Esophagus mucosa (tissue), 1 donor: ENCODE measurements around the gene PIK3R6. TPM values are rescaled to one million over a fixed set of nuclear protein-coding genes. Genes with fewer than 3 reads are reported as not detected.
A peak's percentile ranks its signal among the peaks of the same experiment; 100 is the strongest.
"Not testable (repeated sequence)": the region's sequence is repeated elsewhere in the genome, so short reads cannot be mapped to it uniquely, and the experiment has no call there.

Source experiments
- ATAC-seq: fragments of 200-7000 bp; cut with Tn5 transposase; one replicate; pipeline ENCODE4 v1.9.1; 2020
- total RNA-seq: library from RNA; stranded (reverse); gene quantifications from one replicate; pipeline ENCODE4 v1.2.4, GENCODE V29; 2023
- donor health status: DM: yes; HTN: yes; CAD: no.

PIK3R6 gene
- total RNA-seq, 1 donor from 2014 or later = 0.16 TPM

DNA sequence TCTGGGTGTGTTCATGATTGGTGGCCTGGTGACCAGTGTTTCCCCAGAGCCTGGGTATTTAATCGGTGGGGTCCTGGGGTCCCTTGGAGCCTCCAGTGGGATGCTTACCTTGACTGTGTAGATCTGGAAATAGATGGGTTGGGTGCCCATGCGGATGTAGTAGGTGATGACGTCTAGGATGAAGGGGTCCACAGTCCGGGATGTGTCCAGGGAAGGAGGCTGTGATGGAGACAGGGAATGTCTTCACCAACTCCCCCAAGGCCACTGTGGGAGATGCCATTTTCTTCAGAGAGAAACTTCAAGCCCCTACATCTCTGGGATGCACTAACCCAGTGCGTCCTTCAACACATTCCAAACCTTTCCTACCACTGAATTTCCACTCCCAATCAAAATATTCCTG is 44.2 kb downstream of the PIK3R6 start:
- no peak for ATAC-seq

DNA sequence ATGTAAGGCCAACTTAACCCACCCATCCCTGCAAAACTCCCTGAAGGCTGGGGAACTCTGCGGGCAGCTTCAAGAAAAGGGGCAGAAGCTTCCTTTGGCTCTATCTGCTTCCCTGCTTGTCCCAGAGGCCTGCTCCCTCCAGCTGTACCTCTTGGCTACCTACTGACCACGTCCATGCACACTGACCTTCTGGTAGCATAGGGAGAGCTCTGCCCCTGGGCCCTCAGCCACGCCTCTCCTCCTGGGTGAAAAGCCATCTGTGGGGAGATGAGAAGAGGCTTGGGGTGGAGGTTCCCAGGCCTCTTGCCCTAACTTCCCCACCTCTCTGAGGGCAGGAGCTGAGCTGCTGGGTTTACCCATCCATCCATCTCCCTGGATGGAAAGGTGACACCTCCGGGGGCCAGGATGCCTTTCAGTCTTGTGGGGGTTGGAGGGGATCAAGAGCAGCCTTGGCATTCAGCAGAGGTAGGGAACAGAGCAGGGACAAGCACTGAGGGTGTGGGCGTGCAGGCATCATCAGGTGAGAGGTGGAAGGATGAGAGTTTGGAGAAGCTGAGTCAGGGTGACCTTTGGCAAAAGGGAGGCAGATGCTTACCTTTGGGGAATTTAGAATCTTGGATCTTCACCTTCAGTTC is 45.0 kb downstream of the PIK3R6 start:
- ATAC-seq = no peak

DNA sequence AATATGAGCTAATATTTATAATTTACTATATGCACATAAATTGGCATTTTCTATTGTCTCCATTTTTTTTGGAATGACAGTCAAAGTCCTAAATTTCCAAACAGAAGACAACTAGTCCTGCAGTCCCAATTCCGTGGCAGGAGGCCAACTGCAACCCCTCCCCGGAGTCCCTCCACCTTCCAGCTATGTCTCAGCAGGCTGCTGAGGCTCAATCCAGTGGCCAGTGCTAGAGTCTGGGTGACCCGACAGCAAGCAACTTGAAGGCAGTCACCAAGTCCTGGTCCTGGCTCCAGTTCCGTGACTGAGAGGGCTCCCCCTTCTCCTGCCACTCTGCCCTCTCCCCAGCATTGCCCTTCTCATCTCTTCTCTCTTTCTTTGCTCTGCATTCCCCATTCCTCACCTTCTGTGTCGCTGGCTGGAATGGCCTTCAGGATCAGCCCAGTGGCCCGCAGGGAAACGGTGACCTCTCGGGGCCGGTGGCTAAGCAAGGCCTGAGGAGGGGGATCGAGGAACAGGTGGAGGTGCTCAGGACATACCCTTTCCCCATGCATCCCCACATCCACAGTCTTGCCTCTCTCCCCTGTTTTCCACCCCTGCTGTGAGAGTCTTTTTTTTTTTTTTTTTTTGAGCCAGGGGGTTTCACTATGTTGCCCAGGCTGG is 45.9 kb downstream of the PIK3R6 start:
- ATAC-seq = no peak

DNA sequence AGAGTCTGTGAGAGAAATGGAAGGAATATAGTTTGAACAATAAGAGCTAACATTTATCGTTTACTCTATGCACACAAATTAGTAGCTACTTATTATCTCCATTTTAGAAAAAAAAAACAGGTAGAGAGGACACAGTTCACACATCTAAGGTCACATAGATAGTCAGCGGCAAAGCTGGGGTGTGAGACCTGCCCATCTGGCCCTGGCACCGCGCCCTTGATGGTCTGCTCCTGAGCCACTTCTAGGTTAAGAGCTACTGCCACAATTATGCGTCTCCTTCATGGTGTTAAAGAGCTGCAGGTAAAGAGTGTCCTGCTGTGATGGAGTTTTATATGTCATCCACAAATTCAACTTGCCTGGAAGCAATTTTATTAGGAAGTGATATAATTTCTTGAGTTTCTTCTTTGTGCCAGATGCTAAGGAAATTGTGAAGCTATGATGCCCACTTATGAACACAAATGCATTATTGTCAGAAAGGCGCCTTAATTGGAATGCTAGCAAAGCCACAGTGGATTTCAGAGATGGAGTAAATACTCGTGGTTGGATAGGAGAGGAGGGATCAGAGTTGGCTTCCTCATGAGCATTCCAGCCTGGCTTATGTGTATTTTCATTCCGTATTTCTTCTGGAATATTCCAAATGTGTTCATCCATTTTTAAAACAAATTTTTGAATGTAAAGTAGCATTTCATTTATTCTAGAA is 47.0 kb downstream of the PIK3R6 start:
- ATAC-seq = no peak

DNA sequence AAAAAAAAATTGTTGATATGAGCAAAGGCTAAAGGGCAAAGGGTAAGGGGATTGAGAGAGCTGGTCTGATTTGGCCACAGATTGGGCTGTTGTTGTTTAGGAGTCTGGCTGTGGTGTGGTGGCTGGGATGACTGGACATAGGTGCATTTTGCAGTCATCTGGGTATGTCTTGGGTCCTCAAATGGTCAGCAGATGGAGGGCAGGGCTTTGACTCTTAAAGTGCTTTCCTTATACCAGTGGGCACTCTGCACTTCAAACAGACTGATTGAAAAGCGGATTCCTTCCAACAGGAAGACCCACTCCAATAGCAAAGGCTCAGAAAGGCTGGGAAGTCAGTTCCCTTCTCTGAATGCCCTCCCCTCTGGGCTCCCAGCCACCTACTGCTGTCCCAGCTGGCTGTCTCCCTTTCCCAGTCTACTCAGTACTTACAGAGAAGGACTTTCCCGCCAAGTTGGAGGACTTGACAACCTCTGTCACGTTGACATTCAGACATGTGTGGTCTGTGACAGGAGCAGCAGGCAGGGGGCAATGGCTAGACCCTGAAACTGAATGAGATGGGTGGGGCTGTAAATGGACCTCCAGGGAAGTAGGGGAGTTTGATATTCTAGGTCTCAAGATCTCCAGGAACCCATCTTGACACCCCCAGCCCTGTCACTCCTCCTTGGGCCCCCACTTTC is 48.7 kb downstream of the PIK3R6 start:
- no peak for ATAC-seq

DNA sequence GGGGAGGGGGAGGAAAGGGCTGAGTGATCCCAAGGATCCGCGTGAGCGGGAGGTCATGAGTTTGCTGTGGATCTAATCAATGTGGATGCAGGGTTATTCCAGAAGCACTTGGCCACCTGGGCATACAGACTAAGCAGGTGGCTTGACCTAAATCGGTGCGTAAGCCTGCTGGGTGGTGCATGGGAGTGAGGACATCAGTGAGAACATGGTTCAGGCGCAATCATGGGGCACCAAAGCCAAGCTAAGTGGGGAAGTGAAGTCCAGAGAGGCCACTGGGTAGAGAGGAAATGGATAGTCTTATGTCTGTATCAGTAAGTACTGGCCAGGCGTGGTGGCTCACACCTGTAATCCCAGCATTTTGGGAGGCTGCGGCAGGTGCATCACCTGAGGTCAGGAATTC is 49.4 kb downstream of the PIK3R6 start:
- ATAC-seq = no peak

DNA sequence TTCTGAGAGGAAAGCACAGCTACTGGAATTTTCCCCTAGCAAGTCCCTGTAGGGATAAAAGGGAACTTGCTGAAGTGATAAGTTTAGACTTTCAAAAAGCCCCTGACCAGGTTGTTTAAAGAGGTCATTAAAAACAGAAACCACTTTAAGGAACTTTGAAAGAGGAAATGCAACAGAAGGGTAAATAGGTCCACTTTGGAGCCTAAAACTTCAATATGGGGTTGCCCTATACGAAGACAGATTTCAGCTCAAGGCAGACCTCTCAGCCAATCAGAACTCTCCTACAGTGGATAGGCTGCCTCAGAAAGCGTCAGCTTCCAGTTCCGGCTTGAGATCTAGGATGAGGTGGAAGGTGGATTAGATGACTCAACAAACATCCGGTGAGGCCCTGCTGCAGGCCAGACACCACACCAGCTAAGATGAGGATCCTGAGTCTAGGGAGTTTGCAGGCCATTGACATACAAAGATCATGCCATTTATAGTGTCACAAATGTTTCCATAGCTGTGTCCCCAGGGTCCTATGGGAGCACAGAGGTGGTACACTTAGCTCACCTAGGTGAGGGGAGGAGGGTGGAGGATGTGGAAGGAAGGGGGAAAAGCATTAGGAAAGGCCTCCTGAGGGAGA is 60.4 kb downstream of the PIK3R6 start:
- ATAC-seq = peak; percentile 72

DNA sequence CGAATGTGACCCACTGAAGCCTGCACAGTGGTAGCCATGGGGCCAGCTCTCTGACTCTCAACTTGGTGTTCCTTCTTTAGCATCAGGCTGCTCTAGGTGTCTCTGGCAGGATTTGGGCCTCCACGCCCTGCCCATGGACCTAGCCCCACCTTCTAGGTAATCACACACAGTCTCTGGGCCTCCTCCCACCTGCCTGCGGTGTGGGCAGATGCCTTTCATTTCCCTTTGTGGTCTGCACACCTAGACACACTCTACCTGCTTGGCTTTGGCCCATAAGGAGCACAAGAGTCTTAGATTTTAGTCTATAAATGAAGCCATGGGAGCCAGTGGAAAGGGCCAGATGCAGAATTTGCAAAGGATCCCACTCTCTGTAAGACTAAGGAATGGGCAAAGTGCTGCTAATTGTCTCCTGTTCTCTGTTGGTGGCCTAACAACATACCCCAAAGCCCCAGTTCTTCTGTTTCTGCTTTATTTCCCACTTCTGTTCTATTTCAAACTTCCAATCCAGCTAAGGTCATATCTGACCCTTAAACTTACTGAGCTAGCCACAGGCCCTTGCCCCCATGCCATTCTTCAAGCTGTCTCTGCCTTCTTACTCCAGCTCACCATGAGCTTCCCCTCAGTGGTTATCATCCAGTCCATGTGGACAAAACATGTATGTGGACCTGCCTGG is 61.1 kb downstream of the PIK3R6 start:
- ATAC-seq = peak; percentile 56

DNA sequence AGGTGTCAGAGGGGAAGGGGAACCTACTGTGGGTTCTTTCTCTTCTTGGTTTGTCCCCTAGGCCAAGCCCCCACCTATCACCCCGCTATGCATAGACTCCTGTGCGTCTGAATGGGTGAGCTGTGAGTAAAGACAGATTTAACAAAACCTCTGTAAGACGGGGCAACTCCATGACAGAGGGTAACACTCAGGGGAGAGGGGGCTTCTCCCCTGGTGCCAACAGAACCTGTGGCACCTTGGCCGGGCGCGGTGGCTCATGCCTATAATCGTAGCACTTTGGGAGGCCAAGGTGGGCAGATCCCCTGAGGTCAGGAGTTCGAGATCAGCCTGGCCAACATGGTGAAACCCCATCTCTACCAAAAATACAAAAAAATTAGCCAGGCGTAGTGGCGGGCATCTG is 62.1 kb downstream of the PIK3R6 start:
- not testable (repeated sequence) for ATAC-seq

DNA sequence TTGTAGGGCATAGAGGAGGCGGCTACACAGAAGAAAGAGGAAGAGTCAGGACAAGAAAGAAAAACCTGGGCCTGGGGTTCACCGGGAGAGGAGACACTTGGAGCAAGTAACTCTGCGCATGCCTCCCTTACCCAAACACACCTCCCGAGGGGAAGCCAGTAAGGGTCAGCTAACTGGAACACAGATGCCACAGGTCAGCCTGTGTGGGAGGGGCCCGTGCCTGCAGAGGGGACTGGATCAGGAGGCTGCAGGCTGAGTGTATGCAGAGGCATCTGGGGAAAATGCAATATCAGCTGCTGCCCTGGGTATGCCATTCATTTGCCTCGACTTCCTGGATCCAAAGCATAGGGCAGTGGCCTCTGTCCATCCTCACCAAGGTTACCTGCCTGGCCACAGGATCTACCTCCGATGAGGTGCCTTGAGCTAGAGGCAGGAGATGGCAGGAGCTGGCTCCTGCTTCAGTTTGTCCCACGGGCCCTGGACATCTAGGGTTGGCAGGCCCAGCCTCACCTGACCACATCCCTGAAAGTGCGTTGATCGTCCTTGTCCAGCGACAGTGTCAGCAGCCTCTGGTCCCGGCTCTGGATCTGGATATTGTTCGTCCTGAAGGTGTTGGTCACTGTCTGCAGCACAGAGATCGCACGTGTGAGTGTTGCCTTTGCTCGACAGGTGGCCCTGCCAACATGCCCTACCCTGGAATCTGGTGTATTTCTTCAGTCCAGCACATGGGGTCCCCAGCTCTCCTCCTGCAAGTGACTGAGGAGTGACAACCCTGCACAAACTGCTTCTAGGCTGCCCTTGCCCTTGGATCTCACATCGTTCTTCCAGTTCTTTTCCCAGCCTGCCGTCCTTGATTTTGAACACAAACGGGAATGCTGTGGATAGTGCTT is 63.7 kb downstream of the PIK3R6 start:
- no peak for ATAC-seq

DNA sequence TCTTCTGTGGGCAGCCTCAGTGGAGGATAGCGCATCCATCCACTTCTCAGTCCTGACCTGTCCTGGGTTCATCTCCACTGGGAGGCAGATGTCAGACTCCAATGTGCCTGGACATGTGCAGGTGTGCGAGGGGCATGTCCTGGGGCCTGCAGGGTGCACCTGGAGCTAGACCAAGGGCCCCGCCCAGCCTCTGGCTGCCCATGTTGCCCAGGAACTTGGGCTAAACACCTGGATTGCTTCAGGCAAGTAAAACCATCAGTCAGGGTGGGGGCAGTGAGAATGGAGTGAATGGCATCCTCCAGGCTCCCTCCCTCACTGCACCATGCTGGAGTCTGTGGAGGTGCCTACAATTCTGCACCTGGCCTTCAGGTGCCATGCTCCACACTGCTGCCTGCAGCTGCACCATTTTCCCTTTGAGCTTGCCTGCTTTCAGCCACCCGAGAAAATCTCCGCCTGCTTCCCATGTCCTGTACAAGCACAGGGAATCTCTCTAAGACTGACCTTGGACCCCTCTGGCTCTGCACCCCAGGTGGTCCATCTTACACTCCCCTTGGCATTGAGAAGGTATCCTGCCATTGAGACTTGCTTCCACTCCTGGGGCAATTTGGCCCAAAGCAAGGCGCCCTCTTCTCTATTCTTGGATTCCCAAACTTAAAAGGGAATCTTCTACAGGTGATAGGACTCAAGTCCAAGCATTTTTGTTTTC is 66.2 kb downstream of the PIK3R6 start:
- no peak for ATAC-seq

DNA sequence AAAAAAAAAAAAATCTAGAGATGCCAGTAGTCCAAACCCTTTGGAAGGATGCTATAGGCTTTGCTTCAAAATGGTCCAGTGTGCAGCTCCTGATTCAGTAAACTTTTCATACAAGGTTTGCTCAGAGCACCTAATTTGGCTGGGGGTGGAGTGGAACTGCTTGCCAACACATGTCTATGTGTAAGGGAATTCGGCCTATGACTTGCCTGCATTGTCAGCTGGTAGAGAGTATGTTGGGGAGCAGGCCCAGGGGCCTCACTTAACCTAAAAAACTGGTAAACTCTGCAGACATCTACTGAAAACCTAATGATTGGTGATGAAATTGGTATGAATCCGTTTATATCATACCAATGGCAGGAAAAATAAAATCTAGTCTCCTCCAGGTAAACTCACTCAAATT is 66.8 kb downstream of the PIK3R6 start:
- ATAC-seq = no peak

DNA sequence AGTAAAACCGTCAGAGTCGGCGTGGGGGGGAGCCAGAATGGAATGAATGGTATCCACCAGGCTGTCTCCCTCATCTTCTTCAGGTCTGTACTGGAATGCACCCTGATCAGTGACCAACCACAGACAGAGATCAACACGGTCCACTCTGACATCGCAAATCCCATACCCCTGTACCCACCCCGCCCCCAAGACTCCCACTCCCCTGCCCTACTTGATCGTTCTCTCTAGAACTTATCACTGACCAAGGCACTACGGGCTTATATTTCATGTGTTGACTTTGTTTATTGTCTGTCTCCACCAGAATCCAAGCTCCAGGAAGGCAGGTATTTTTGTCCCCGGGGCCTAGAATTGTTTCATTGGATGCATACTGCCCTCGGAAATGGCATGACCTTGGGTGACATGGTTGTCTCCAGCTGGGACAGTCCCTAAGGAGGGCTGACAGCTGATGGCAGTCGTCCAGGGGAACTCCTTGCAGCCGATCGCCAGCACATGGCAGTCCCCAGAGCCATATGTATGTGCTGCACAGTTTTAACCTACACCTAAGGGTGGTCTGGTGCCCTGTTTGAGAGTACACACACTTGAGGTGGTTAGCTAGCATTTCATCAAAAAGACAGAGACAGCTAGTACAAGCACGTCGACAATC is 67.8 kb downstream of the PIK3R6 start:
- ATAC-seq = no peak

DNA sequence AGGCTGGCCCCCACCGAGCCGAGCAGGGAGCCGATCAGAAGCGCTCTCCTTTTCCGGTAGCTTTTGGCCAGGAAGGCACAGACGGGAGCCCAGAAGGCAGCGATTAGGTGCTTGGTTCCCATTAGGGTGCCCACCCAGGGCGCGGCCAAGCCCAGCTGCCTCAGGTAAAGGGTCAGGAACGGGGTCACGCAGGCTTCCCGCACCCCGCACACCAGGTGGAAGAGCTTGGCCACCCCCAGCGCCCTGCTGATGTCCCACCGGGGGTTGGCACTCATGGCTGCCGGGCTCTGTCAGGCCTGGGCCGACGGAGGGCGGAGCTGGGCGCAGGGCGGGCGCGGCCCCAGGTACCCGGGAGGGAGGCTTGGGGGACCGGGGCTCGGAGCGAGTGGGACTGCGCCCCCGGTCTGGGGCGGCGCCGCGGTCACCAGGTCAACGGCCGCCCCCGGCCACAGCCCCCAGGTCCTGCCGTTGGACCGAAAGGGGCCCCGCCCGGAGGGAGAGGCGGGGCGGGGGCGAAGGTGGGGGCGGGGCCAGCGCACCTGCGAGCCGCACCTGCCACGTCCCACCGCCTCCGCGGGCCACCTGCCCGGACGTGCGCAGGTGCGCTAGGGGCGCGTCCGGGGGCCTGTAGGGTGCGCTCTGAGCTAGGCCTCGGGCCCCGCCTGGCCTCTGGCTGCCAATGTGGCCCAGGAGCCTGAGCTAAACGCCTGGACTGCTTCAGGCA is 68.5 kb downstream of the PIK3R6 start, which contains the start of gene MFSD6L:
Gene MFSD6L, minus strand, starts transcription at position 520 of the 724 bp plus-strand sequence. Its CDS starts 245 bp downstream, at position 275.
- ATAC-seq = peak; percentile 80

DNA sequence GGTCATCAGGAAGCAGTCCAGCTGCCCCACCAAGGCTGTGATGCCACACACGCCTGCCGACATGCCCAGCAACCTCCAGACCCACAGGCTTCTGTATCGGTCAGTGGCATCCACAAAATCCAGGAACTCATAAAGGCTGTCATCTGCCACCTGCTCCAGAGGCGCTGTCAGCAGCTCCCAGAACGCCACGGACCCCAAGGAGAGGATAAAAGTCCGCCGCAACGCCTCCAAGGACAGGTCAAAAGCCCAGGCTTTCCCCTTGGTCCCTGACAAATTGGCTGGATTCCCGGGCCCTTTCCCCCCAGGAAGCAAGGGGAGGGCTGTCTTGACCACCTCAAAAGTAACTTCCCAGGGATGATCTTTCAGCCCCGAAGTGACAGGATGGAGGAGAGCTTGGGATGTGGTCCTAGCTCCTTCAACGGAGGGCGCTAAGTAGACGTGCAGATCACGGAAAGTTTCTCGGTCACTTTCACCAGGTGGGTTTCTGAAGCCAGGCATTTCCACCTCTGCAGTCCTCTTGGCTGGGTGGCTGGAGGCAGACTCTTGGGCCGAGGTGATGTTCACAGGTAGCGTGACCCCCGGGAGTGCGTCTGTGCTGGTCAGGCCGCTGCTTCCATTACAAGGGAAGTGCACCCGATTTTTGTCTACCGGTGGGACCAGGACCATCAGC is 69.2 kb downstream of the PIK3R6 start:
- no peak for ATAC-seq

DNA sequence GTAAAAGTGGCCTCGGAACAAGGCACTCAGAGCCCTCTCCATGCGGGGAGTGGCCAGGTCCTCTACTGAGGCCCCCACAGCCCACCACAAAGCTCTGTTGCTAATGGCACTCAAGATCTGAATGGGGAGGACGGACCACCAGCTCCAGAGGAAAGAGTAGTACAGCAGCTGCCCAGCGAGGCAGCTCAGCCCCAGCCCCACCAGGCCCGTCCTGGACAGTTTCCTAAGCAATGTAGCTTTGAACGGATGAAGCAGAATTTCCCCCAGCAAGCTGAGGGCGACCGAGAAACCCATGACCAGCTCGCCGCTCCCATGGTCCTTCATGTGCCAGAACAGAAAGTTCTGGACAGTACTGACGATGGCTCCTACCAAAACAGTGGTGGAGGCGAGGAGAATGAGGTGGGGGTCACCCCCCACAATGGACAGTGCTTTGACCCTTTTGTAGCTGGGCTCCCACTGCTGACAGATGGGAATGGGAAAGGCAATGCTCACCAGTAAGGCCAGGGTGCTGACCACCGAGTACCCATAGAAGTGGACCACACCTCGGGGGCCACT is 69.8 kb downstream of the PIK3R6 start:
- ATAC-seq = no peak

DNA sequence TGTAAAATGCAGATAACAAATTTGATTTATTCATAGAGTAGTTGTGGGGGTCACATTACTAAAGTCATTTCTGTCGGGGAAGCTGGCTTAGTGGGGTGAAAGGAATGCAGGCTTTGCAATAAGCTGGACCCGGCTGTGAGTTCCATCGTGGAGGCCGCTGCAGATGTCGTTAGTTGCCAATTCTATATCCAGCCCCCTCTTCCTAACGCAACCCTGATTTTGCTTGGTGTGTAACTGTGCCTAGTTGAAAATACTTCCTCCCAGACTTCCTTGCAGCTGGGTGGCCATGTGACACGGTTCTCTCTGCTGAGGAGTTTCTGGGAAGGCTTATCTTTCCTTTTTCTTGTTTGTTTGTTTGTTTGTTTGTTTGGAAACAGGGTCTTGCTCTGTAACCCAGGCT is 72.8 kb downstream of the PIK3R6 start:
- ATAC-seq = no peak

DNA sequence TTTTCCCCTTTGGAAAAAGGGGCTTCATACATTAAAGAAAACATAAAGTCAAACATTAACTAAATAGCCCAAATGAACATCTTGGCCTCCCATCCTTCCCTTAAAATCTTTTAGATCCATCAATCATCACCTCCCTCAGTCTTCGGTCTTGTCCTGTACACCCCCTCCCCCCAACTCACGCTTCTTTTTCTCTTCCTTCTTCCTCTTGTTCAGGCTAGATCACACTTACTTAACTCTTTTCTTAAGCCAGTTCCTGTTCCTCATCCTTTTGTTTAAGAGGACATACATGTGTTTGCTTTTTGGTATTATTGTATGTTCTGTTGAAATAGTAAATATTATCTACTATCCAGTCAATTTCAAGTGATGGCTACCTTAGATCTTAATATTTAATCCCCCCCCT is 73.8 kb downstream of the PIK3R6 start:
- no peak for ATAC-seq
